Fibroblast of lung (primary cell): ENCODE results near the gene ZNF341.

Source experiments
- CTCF ChIP-seq, 2 donors: IDR thresholded peaks in 1 of 2; conservative IDR thresholded peaks in 1 of 2; 1 replicate in 1 of 2; 2 replicates in 1 of 2; pipeline ENCODE4 v1.5.1; 2011 to 2012; ENCODE audit warnings: low read length in 2 of 2, control low read depth in 1 of 2, inconsistent platforms in 1 of 2, low read depth in 1 of 2, mild to moderate bottlenecking in 1 of 2
- EZH2 ChIP-seq: IDR thresholded peaks from 2 replicates; pipeline ENCODE4 v1.5.1; 2012; ENCODE audit warnings: low read length, control low read depth, mild to moderate bottlenecking; ENCODE audit errors: missing control alignments

DNA sequence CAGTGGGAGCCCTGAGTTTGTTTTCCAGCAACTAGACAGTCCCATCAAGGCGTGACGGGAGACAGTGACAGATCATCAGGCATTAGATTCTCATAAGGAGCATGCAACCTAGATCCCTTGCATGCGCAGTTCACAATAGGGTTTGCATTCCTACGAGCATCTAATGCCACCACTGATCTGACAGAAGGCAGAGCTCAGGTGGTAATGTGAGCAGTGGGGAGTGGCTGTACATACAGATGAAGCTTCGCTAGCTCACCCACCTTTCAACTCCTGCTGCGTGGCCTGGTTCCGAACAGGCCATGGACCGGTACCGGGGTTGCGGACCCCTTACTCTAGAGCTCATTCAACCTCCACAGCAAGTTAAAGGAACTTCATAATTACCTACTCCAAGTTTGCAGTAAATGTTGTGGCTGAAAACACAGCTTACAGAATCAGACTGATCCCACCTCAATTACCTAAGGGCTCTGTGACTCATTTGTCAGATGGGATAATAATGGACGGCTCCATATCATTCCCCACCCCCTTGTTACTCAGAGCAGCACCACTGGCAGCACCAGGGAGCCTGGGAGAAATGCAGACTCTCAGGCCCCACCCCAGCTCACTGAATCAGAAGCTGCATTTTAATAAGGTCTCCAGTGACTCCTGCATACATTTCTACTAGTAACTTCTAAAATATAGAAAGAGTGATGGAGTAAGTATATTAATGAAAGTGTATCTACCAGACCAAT lies 27.4 kb upstream of the ZNF341 start:
- no peak for TF ChIP-seq CTCF (conservative IDR thresholded peaks at IDR 0.05 in 1 of 2, IDR thresholded peaks at IDR 0.05 in 1 of 2; ENCODE audit: low read depth in 1 of 2, low read length in 2 of 2)
- no peak for TF ChIP-seq EZH2
